ENCODE measurements around the gene AXL.

DNA sequence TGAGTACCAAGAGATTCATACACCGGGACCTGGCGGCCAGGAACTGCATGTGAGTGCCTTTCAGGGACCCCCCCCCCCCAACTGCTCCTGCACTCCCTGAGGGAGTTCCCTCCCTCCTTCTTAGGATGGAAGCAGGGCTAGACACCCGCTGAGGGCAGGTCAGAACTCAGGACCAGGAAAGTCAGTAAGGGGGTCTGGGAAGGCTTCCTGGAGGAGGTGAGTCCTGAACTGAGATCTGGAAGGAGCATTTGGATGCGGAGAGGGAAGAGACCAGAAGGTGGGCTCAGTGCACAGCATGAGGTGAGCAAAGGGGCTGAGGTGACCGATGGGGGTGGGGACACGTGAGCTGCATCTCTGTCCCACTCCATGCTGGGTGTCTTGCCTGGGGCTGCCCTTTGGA lies 34.6 kb downstream of the AXL start:
- TF ChIP-seq, protein P1, sequence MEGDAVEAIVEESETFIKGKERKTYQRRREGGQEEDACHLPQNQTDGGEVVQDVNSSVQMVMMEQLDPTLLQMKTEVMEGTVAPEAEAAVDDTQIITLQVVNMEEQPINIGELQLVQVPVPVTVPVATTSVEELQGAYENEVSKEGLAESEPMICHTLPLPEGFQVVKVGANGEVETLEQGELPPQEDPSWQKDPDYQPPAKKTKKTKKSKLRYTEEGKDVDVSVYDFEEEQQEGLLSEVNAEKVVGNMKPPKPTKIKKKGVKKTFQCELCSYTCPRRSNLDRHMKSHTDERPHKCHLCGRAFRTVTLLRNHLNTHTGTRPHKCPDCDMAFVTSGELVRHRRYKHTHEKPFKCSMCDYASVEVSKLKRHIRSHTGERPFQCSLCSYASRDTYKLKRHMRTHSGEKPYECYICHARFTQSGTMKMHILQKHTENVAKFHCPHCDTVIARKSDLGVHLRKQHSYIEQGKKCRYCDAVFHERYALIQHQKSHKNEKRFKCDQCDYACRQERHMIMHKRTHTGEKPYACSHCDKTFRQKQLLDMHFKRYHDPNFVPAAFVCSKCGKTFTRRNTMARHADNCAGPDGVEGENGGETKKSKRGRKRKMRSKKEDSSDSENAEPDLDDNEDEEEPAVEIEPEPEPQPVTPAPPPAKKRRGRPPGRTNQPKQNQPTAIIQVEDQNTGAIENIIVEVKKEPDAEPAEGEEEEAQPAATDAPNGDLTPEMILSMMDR (IDR thresholded peaks at IDR 0.05): no peak
- no peak for TF ChIP-seq POLR2A (IDR thresholded peaks at IDR 0.05)

Data from Peyer's patch (tissue), 4 donors.